Motor neuron (in vitro differentiated cells): ENCODE measurements around the gene ATG101. TPM values are rescaled to one million over a fixed set of nuclear protein-coding genes. Genes with fewer than 3 reads are reported as not detected.
A peak's percentile ranks its signal among the peaks of the same experiment; 100 is the strongest.

Experiments used
- ATAC-seq, 8 experiments: fragments of 200-7000 bp; cut with Tn5 transposase; replicated peaks in 6 of 8; 2 replicates each; pipeline ENCODE4 v1.8.0; 2021; ENCODE audit warnings: mild to moderate bottlenecking in 8 of 8, moderate library complexity in 8 of 8
- H3K27ac ChIP-seq, 2 donors: fragments of 250-450 bp; sonication (Bioruptor Pico); 2 replicates each; pipeline ENCODE4 v1.9.0; 2021; ENCODE audit warnings: antibody characterized with exemption in 2 of 2, mild to moderate bottlenecking in 2 of 2, moderate library complexity in 1 of 2
- H3K4me1 ChIP-seq, 2 donors: fragments of 250-450 bp; sonication (Bioruptor Pico); replicated peaks in 1 of 2; 2 replicates each; pipeline ENCODE4 v1.6.1; 2021; ENCODE audit warnings: antibody characterized with exemption in 2 of 2, mild to moderate bottlenecking in 2 of 2, moderate library complexity in 1 of 2
- H3K4me3 ChIP-seq, 5 donors: fragments of 250-450 bp; sonication (Bioruptor Pico); 2 replicates each; pipeline ENCODE4 v1.9.0; 2021; ENCODE audit warnings: antibody characterized with exemption in 5 of 5, mild to moderate bottlenecking in 5 of 5, moderate library complexity in 4 of 5
- WGBS, 10 experiments: fragments of 450-650 bp; shearing (Covaris generic); methylation state at CpG; one replicate each; pipeline ENCODE4 v1.0.0; 2022; 5-methylcytosine and 5-hydroxymethylcytosine counted together
- in situ Hi-C, 9 experiments: fragments of 400-800 bp; cut with MboI; loops; one replicate each; pipeline ENCODE4 v1.15.0; 2021; ENCODE audit warnings: low sequenced_read_pairs in 9 of 9, low pct_unique_long_range_greater_than_20kb in 2 of 9; ENCODE audit not compliant: unreplicated experiment in 9 of 9
- total RNA-seq, 8 experiments: library from RNA; unstranded; fragments of 300-600 nt; gene quantifications; 2 replicates each; pipeline versions ENCODE4 v1.2.3 to v1.2.4, GENCODE V29; 2022

The ATG101 gene
- 10 to 100 TPM; 27.4 to 55.1 (median 35.8) TPM for total RNA-seq

- Histone ChIP-seq H3K4me3 (peak within 1 kb of the TSS; percentile 78 to 94 (median 87)), H3K4me1 (peaks cover 9 to 11% of the 10 kb centered on the region in 2 donors), H3K27ac (peak within 1 kb of the TSS; percentile 96 to 100)
- ATAC-seq, result peak; percentile 86 to 98 (median 97)
- WGBS, 10 experiments, result 0 to 9% (median 2%) methylated on average over 3 to 22 of the region's 60 CpGs; no CpG with 5 or more reads in 5 of the 10 experiments
- in situ Hi-C loops, result no loop called here
Measured at GRCh38 chr12:52069327-52070184, at the start of gene ATG101. Gene ATG101 (plus strand): TSS chr12:52069978. CDS start chr12:52073651, 3,673 bp downstream.

GRCh38 chr12:52020539-52021336 lies 49.0 kb upstream of the ATG101 start:
- in situ Hi-C loops, result loop anchor here in 2 of 9 experiments (10.0 kb wide), 1 partner anchor 64 kb away; no protein-coding TSS in a partner anchor
- H3K27ac ChIP-seq, result no peak overlapping the region
- H3K4me1 ChIP-seq, result peaks cover 17 to 33% of the 10 kb centered on the region in 2 donors
- peak; percentile 6 to 56 (median 20) for ATAC-seq
- 17 to 60% (median 40%) methylated on average over 1 to 6 of the region's 9 CpGs; no CpG with 5 or more reads in 3 of the 10 experiments for WGBS, 10 experiments
- H3K4me3 ChIP-seq, result no peak overlapping the region

- Histone ChIP-seq H3K4me3 (peak overlapping the region; percentile 32 to 50 (median 40)), H3K27ac (peak overlapping the region in 1 of 2 donors; percentile 42), H3K4me1 (peaks cover 34 to 47% of the 10 kb centered on the region in 2 donors)
- peak in 2 of 8 experiments; percentile 5 to 8 for ATAC-seq
- in situ Hi-C loops, result loop anchor here in 2 of 9 experiments (10.0 kb wide), 1 partner anchor 62 kb away; no protein-coding TSS in a partner anchor
- WGBS, 10 experiments, result 40 to 80% (median 80%) methylated on average over 1 of the region's 14 CpGs; no CpG with 5 or more reads in 7 of the 10 experiments
Measured at GRCh38 chr12:52022841-52023181, 47.0 kb upstream of the ATG101 start.

GRCh38 chr12:52023182-52023975 lies 46.4 kb upstream of the ATG101 start:
- 2% methylated on average over 9 of the region's 70 CpGs; no CpG with 5 or more reads in 9 of the 10 experiments for WGBS, 10 experiments
- in situ Hi-C loops, result loop anchor here in 2 of 9 experiments (10.0 kb wide), 1 partner anchor 61 kb away; no protein-coding TSS in a partner anchor
- peak; percentile 27 to 85 (median 76) for ATAC-seq
- H3K27ac ChIP-seq, result peak overlapping the region in 1 of 2 donors; percentile 42
- H3K4me3 ChIP-seq, result peak overlapping the region; percentile 32 to 50 (median 40)
- peaks cover 33 to 47% of the 10 kb centered on the region in 2 donors for H3K4me1 ChIP-seq

GRCh38 chr12:52023976-52024688 lies 45.6 kb upstream of the ATG101 start:
- 37 to 100% (median 55%) methylated on average over 2 to 10 of the region's 20 CpGs for WGBS, 10 experiments
- Histone ChIP-seq H3K4me1 (peaks cover 25 to 41% of the 10 kb centered on the region in 2 donors), H3K4me3 (peak overlapping the region; percentile 32 to 50 (median 40)), H3K27ac (peak overlapping the region in 1 of 2 donors; percentile 15)
- ATAC-seq, result no peak
- in situ Hi-C loops, result loop anchor here in 2 of 9 experiments (10.0 kb wide), 1 partner anchor 61 kb away; no protein-coding TSS in a partner anchor

- Histone ChIP-seq H3K4me3 (no peak overlapping the region), H3K4me1 (peaks cover 27 to 44% of the 10 kb centered on the region in 2 donors), H3K27ac (no peak overlapping the region)
- no peak for ATAC-seq
- in situ Hi-C loops, result loop anchor here in 2 of 9 experiments (10.0 kb wide), 1 partner anchor 60 kb away; no protein-coding TSS in a partner anchor
- 59 to 100% (median 90%) methylated on average over 1 to 6 of the region's 15 CpGs; no CpG with 5 or more reads in 3 of the 10 experiments for WGBS, 10 experiments
Measured at GRCh38 chr12:52024845-52025230, 44.9 kb upstream of the ATG101 start.

- WGBS, 10 experiments, result 0 to 96% (median 78%) methylated on average over 1 to 5 of the region's 5 CpGs; no CpG with 5 or more reads in 1 of the 10 experiments
- Histone ChIP-seq H3K4me3 (no peak overlapping the region), H3K4me1 (peaks cover 27 to 43% of the 10 kb centered on the region in 2 donors), H3K27ac (no peak overlapping the region)
- in situ Hi-C loops, result loop anchor here in 2 of 9 experiments (10.0 kb wide), 1 partner anchor 59 kb away; no protein-coding TSS in a partner anchor
- no peak for ATAC-seq
Measured at GRCh38 chr12:52026263-52026662, 43.5 kb upstream of the ATG101 start.

GRCh38 chr12:52027085-52027843 lies 42.5 kb upstream of the ATG101 start:
- Histone ChIP-seq H3K4me1 (peaks cover 35 to 46% of the 10 kb centered on the region in 2 donors), H3K27ac (no peak overlapping the region), H3K4me3 (no peak overlapping the region)
- ATAC-seq, result peak in 3 of 8 experiments; percentile 1 to 10 (median 8)
- in situ Hi-C loops, result loop anchor here in 2 of 9 experiments (10.0 kb wide), 1 partner anchor 58 kb away; no protein-coding TSS in a partner anchor
- WGBS, 10 experiments, result 20 to 100% (median 68%) methylated on average over 1 to 6 of the region's 12 CpGs; no CpG with 5 or more reads in 4 of the 10 experiments

GRCh38 chr12:52029685-52030084 lies 40.1 kb upstream of the ATG101 start:
- Histone ChIP-seq H3K4me1 (peaks cover 41 to 44% of the 10 kb centered on the region in 2 donors), H3K4me3 (no peak overlapping the region), H3K27ac (no peak overlapping the region)
- in situ Hi-C loops, result loop anchor here in 2 of 9 experiments (10.0 kb wide), 1 partner anchor 55 kb away; no protein-coding TSS in a partner anchor
- WGBS, 10 experiments, result 0 to 100% (median 4%) methylated on average over 1 to 2 of the region's 4 CpGs; no CpG with 5 or more reads in 6 of the 10 experiments
- ATAC-seq, result peak; percentile 2 to 45 (median 26)

GRCh38 chr12:52032446-52032803 lies 37.4 kb upstream of the ATG101 start:
- peak; percentile 10 to 38 (median 22) for ATAC-seq
- H3K4me1 ChIP-seq, result peaks cover 21 to 29% of the 10 kb centered on the region in 2 donors

More at GRCh38 chr12:52032446-52032803, 37.4 kb upstream of the ATG101 start:
- 0 to 19% (median 3%) methylated on average over 1 to 5 of the region's 5 CpGs; no CpG with 5 or more reads in 2 of the 10 experiments for WGBS, 10 experiments
- in situ Hi-C loops, result no loop called here
- H3K4me3 ChIP-seq, result peak overlapping the region; percentile 24 to 33 (median 31)
- peak overlapping the region; percentile 40 to 68 for H3K27ac ChIP-seq
